Coronary artery (tissue), 2 donors: ENCODE data around the gene TRMT44.
"Not testable (repeated sequence)": the region's sequence is repeated elsewhere in the genome, so short reads cannot be mapped to it uniquely, and the experiment has no call there.

Experiments
- DNase-seq: peaks from one replicate; pipeline ENCODE4 v3.0.0-alpha.2; 2017; ENCODE audit warnings: low spot score
- H3K27ac ChIP-seq, 2 donors: fragments of 200-600 bp; sonication (generic); one replicate each; pipeline ENCODE4 v1.5.1; 2016 to 2019
- H3K4me3 ChIP-seq: fragments of 200-600 bp; sonication (generic); 2 replicates; pipeline ENCODE4 v1.5.1; 2016; ENCODE audit warnings: mild to moderate bottlenecking, moderate library complexity
- TF ChIP-seq, protein P1 (sequence below): fragments of 200-600 bp; sonication (generic); IDR thresholded peaks from one replicate; pipeline ENCODE4 v1.5.1; 2019; ENCODE audit warnings: antibody characterized with exemption

TRMT44 gene

DNA sequence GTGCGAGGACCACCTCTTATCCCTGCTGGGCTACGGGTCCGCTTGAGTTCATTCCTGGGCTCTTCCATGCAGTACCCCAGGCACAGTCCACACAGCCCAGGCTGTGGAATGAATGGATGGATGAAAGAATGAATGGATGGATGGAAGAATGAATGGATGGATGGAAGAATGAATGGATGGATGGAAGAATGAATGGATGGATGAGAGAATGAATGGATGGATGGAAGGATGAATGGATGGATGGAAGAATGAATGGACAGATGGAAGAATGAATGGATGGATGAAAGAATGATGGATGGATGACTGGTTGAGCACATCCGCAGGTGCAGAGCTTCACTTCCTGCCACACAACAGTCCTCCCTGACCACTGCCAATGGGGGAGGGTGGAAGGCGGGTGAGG lies 28.3 kb upstream of the TRMT44 start:
- no peak for DNase-seq
- no peak overlapping the region for H3K27ac ChIP-seq
- TF ChIP-seq, protein P1, sequence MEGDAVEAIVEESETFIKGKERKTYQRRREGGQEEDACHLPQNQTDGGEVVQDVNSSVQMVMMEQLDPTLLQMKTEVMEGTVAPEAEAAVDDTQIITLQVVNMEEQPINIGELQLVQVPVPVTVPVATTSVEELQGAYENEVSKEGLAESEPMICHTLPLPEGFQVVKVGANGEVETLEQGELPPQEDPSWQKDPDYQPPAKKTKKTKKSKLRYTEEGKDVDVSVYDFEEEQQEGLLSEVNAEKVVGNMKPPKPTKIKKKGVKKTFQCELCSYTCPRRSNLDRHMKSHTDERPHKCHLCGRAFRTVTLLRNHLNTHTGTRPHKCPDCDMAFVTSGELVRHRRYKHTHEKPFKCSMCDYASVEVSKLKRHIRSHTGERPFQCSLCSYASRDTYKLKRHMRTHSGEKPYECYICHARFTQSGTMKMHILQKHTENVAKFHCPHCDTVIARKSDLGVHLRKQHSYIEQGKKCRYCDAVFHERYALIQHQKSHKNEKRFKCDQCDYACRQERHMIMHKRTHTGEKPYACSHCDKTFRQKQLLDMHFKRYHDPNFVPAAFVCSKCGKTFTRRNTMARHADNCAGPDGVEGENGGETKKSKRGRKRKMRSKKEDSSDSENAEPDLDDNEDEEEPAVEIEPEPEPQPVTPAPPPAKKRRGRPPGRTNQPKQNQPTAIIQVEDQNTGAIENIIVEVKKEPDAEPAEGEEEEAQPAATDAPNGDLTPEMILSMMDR = no peak
- H3K4me3 ChIP-seq = no peak overlapping the region

DNA sequence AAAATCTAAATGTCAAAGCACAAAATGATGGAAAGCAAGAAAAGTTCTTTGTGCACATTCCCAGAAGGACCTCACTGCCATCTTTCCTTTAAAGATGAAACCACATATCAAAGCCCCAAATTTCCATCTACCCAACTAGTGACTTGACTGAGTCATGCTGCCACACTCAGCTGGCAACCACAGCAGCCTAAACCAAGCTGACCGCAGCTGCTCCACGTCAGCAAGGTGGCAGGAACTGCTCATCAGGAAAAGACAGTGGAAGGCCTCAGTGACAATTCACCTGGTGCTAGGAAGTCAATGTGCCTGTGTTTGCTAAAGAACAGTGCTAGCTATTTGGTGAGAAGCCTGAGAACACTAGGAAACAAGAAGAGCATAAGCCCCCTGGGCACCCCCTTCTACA lies 26.2 kb upstream of the TRMT44 start:
- TF ChIP-seq, protein P1 = no peak
- no peak for DNase-seq

DNA sequence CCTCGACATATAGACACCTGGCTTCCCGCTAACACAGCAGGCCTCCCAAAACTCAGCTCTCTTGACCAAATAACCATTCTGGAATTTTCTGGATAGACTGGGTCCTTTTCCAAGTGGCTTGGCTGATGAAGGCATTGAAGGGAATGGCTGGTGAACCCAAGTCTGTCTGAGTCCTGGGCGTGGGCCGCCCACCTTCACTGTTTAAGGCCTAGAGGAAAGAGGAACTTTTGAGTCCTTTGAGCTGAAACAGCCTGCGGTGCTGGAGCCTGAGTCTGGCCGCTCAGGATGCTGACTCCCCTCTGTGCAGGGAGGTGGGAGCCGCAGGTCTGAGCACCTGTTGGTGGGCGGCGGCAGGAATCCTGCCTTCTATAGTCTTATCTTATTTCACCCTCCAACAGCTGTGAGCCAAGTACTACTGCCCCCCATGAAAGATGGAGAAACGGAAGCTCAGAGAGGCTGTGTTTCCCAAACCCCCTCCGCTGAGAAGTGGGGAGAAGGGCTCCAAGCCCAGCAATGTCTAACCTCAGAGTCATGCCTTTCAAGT lies 23.4 kb upstream of the TRMT44 start:
- no peak overlapping the region for H3K4me3 ChIP-seq
- TF ChIP-seq, protein P1 = no peak
- DNase-seq = no peak
- no peak overlapping the region for H3K27ac ChIP-seq

More for the DNA sequence above, 26.2 kb upstream of the TRMT44 start:
- Histone ChIP-seq H3K4me3 (no peak overlapping the region), H3K27ac (no peak overlapping the region)

DNA sequence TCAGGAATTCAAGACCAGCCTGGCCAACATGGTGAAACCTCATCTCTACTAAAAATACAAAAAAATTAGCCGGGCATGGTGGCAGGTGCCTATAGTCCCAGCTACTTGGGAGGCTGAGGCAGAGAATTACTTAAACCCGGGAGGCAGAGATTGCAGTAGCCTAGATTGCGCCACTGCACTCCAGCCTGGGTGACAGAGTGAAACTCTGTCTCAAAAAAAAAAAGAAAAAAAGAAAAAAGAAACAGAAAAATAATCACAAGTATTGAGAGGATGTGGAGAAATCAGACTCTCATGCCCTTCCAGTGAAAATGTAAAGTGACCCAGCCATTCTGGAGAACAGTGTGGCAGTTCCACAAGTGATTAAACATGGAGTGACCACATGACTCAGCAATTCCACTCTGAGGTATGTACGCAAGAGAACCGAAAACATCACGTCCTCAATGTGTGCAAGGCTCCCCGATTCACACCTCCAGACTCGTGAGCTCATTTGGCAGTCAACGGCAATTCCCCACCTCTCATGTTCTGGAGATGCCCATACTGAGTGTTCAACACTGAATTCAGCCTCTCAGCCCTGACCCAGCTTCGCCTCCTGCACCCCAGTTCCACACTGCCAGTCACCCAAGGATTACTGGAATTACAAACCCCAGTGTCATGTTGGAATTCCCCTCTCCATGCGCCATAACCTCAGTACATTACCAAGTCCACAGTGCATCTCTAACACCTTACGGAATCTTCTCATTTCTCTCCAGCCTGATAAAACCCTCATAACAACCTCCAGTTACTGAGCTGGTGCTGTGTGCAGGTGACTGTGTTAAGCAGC lies 21.1 kb upstream of the TRMT44 start:
- no peak for DNase-seq
- TF ChIP-seq, protein P1 = no peak
- no peak overlapping the region for H3K4me3 ChIP-seq
- peak overlapping the region in 1 of 2 donors; percentile 5 for H3K27ac ChIP-seq

DNA sequence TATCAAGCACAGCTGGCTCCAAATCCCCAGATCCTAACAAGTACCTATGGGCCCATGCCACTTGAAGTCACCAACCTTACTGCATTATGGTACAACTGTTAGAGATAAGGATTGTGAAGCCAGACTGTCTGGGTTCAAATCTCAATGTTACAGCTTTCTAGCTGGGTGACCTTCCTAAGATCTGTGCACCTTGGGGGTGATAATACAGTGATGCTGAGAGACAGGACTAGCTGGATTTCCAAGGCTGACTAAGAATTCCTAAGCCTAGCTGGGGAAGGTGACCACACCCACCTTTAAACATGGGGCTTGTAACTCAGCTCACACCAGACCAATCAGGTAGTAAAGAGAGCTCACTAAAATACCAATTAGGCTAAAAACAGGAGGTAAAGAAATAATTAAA lies 20.4 kb upstream of the TRMT44 start:
- H3K27ac ChIP-seq, H3K4me3 ChIP-seq, DNase-seq: not testable (repeated sequence)

DNA sequence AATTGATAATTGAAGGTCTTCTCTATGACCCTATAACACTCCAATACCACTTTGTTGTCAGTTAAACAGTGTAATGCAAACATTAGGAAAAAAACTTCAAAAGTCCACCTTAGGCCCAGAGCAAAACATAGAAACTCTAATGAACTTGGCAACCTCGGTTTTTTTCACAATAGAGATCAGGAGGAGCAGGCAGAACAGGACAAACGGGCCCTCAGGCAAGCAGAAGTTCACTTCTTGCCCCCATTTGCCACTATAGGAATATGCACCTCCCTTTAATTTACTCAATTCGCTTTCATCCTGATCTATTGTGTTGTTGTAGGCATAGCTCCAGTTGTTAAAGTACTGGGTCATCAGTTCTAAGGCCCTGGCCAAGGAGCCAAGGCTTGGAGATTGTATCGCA lies 18.2 kb upstream of the TRMT44 start:
- no peak overlapping the region for H3K4me3 ChIP-seq
- DNase-seq = no peak
- no peak overlapping the region for H3K27ac ChIP-seq
- TF ChIP-seq, protein P1 = no peak

DNA sequence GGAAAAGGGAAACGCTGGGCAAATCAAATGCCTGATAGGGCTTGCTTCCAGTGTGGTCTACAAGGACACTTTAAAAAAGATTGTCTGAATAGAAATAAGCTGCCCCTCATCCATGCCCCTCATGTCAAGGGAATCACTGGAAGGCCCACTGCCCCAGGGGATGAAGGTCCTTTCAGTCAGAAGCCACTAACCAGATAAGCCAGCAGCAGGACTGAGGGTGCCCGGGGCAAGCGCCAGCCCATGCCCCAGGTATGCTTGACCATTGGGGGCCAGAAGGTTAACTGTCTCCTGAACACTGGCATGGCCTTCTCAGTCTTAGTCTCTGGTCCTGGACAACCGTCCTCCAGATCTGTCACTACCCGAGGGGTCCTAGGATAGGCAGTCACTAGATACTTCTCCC lies 17.8 kb upstream of the TRMT44 start:
- TF ChIP-seq, protein P1 = no peak
- H3K27ac ChIP-seq = no peak overlapping the region
- H3K4me3 ChIP-seq = no peak overlapping the region
- DNase-seq = no peak
